DND-41 (cell line): Measurements from ENCODE around the gene TENT5C.

Experiments used
- CTCF ChIP-seq: IDR thresholded peaks from 2 replicates; pipeline ENCODE4 v1.5.1; 2012; ENCODE audit warnings: borderline replicate concordance, low read length, moderate library complexity, mild to moderate bottlenecking; ENCODE audit not compliant: poor library complexity, severe bottlenecking; ENCODE audit errors: extremely low read depth
- EZH2 ChIP-seq: IDR thresholded peaks from 3 replicates; pipeline ENCODE4 v1.6.1; 2012; ENCODE audit warnings: borderline replicate concordance, low read depth, mild to moderate bottlenecking, moderate library complexity, low read length, inconsistent platforms; ENCODE audit not compliant: severe bottlenecking

- no peak for TF ChIP-seq CTCF
- no peak for TF ChIP-seq EZH2
These were observed 5.4 kb upstream of the TENT5C start for GRCh38 chr1:117600325-117600943.
